Endothelial cell of umbilical vein (primary cell): ENCODE measurements around the gene RGS4. TPM values are rescaled to one million over a fixed set of nuclear protein-coding genes. Genes with fewer than 3 reads are reported as not detected.

Experiments
- BruUV-seq: library from RNA; stranded (reverse); fragments of 400-500 nt; replicated peaks from 2 replicates; lab custom pipeline; 2021; lab: Mats Ljungman, UMichigan
- CTCF ChIA-PET: fragments of 300-600, 350-600 bp; sonication (Branson Sonifier 250); formaldehyde crosslinking; loops from one replicate; lab custom pipeline; 2021; ENCODE audit warnings: antibody characterized with exemption, inconsistent platforms; lab: Charles Lee
- POLR2A ChIA-PET: fragments of 300-600, 350-600 bp; sonication (Branson Sonifier 250); formaldehyde crosslinking; loops from one replicate; lab custom pipeline; 2021; ENCODE audit warnings: antibody characterized with exemption, inconsistent platforms; lab: Charles Lee
- DNase-seq: peaks from one replicate; pipeline ENCODE4 v3.0.0-alpha.2; 2011; ENCODE audit warnings: low read depth, low spot score
- FAIRE-seq: peaks from 2 replicates; lab custom pipeline; 2011; peaks lifted over from hg19 to GRCh38; lab: Jason Lieb, UNC
- H2AFZ ChIP-seq: 2 replicates; pipeline ENCODE4 v1.6.0; 2012; ENCODE audit warnings: low read depth, low read length, control low read depth, inconsistent platforms
- H3K27ac ChIP-seq: 2 replicates; pipeline ENCODE4 v1.5.1; 2011; ENCODE audit warnings: low read depth, mild to moderate bottlenecking, control low read depth, low read length, moderate library complexity; ENCODE audit not compliant: insufficient read depth
- H3K27me3 ChIP-seq, 2 experiments: 2 replicates each; pipeline versions ENCODE4 v1.6.0 to v1.6.1; 2011; ENCODE audit warnings: low read length in 2 of 2, mixed read lengths in 1 of 2; ENCODE audit not compliant: control insufficient read depth in 2 of 2, insufficient read depth in 2 of 2
- H3K36me3 ChIP-seq, 2 experiments: 2 replicates in 1 of 2; 3 replicates in 1 of 2; pipeline ENCODE4 v1.5.1; 2011; ENCODE audit warnings: low read length in 2 of 2, mild to moderate bottlenecking in 1 of 2, moderate library complexity in 1 of 2; ENCODE audit not compliant: control insufficient read depth in 2 of 2, insufficient read depth in 2 of 2; ENCODE audit errors: extremely low read depth in 1 of 2
- H3K4me1 ChIP-seq: 3 replicates; pipeline ENCODE4 v1.5.1; 2011; ENCODE audit warnings: mild to moderate bottlenecking, low read length; ENCODE audit not compliant: control insufficient read depth, insufficient read depth; ENCODE audit errors: extremely low read depth
- H3K4me2 ChIP-seq: 2 replicates; pipeline ENCODE4 v1.6.1; 2011; ENCODE audit warnings: low read length, control low read depth, mixed read lengths; ENCODE audit not compliant: insufficient read depth
- H3K4me3 ChIP-seq, 3 experiments: fragments of 200-600 bp in 1 of 3; sonication (generic), shearing (Covaris generic) in 1 of 3; replicated peaks in 1 of 3; 2 replicates each; pipeline ENCODE4 v1.5.1; 2011 to 2016; ENCODE audit warnings: control low read depth in 3 of 3, low read length in 3 of 3, mild to moderate bottlenecking in 2 of 3, inconsistent platforms in 1 of 3, low read depth in 1 of 3, moderate library complexity in 1 of 3; ENCODE audit not compliant: insufficient read depth in 1 of 3
- H3K79me2 ChIP-seq: 2 replicates; pipeline ENCODE4 v1.6.0; 2012; ENCODE audit warnings: low read length, inconsistent platforms; ENCODE audit not compliant: control insufficient read depth, insufficient read depth
- H3K9ac ChIP-seq: replicated peaks from 2 replicates; pipeline ENCODE3; 2011; ENCODE audit warnings: low read length, control low read depth; ENCODE audit not compliant: insufficient read depth; ENCODE audit errors: extremely low read depth
- H3K9me1 ChIP-seq: replicated peaks from 3 replicates; pipeline ENCODE4 v1.6.0; 2011; ENCODE audit warnings: mild to moderate bottlenecking, low read length; ENCODE audit not compliant: control insufficient read depth, insufficient read depth; ENCODE audit errors: extremely low read depth
- H3K9me3 ChIP-seq: replicated peaks from 2 replicates; pipeline ENCODE4 v1.5.1; 2012; ENCODE audit warnings: low read length, inconsistent platforms; ENCODE audit not compliant: control insufficient read depth, insufficient read depth
- H4K20me1 ChIP-seq: replicated peaks from 2 replicates; pipeline ENCODE3; 2011; ENCODE audit warnings: mild to moderate bottlenecking, low read length; ENCODE audit not compliant: control insufficient read depth, insufficient read depth; ENCODE audit errors: extremely low read depth
- EZH2 ChIP-seq: IDR thresholded peaks from 2 replicates; pipeline ENCODE4 v1.6.1; 2012; ENCODE audit warnings: borderline replicate concordance, low read depth, mild to moderate bottlenecking, moderate library complexity, low read length, inconsistent platforms; ENCODE audit not compliant: severe bottlenecking
- FOS ChIP-seq: IDR thresholded peaks from 2 replicates; pipeline ENCODE4 v1.6.1; 2011; ENCODE audit warnings: mild to moderate bottlenecking, low read length, moderate library complexity, borderline replicate concordance; ENCODE audit not compliant: insufficient read depth
- GATA2 ChIP-seq: IDR thresholded peaks from 2 replicates; pipeline ENCODE4 v1.7.0; 2011; ENCODE audit warnings: low read depth, mild to moderate bottlenecking, moderate library complexity, mixed read lengths, low read length; ENCODE audit not compliant: insufficient read length, insufficient read depth
- JUN ChIP-seq: IDR thresholded peaks from 2 replicates; pipeline ENCODE4 v1.6.1; 2011; ENCODE audit warnings: borderline replicate concordance, low read depth; ENCODE audit not compliant: insufficient read length, insufficient read depth
- MYC ChIP-seq: IDR thresholded peaks from one replicate; pipeline ENCODE4 v1.6.1; 2011; ENCODE audit warnings: mild to moderate bottlenecking, low read depth, low read length
- POLR2A ChIP-seq: IDR thresholded peaks from 2 replicates; pipeline ENCODE4 v1.6.1; 2012; ENCODE audit warnings: low read depth, mild to moderate bottlenecking, control low read depth, low read length
- POLR2AphosphoS5 ChIP-seq: IDR thresholded peaks from 2 replicates; pipeline ENCODE4 v1.6.1; 2012; ENCODE audit warnings: low read depth, mild to moderate bottlenecking, control low read depth, low read length, moderate library complexity; ENCODE audit not compliant: insufficient read depth
- dilution Hi-C: fragments of 300-500 bp; cut with MboI; formaldehyde crosslinking; loops from one replicate; pipeline ENCODE4 v1.15.0; 2019; ENCODE audit warnings: low sequenced_read_pairs; ENCODE audit not compliant: extremely low pct_ligation_motif_present
- intact Hi-C: fragments of 100-400 bp; cut with micrococcal nuclease; formaldehyde crosslinking; loops from one replicate; pipeline ENCODE4 v1.10.0; 2022
- polyA plus RNA-seq, 4 experiments: library from polyadenylated mRNA; depleted of rRNA in 3 of 4; stranded (reverse) in 3 of 4; unstranded in 1 of 4; fragments of >200 nt; gene quantifications; 2 replicates each; pipeline versions ENCODE4 v1.2.1 to v1.2.3, GENCODE V29; 2011 to 2012; ENCODE audit warnings: missing spikeins in 1 of 4
- total RNA-seq: library from RNA; stranded (reverse); gene quantifications from 2 replicates; pipeline ENCODE4 v1.2.3, GENCODE V29; 2021
- TF ChIP-seq, protein P1 (sequence below): IDR thresholded peaks from 2 replicates; pipeline ENCODE4 v1.6.1; 2011; ENCODE audit not compliant: insufficient read depth, insufficient read length
- TF ChIP-seq, protein P2 (sequence below), 2 donors: IDR thresholded peaks; 1 replicate in 1 of 2; 2 replicates in 1 of 2; pipeline ENCODE4 v1.5.1; 2011; ENCODE audit warnings: low read length in 2 of 2, mild to moderate bottlenecking in 2 of 2, moderate library complexity in 2 of 2, control low read depth in 1 of 2, inconsistent platforms in 1 of 2, low read depth in 1 of 2; ENCODE audit not compliant: insufficient read depth in 1 of 2; ENCODE audit errors: extremely low read depth in 1 of 2

Gene RGS4
- total and polyA plus RNA-seq, 2 donors (not counting 3 experiments of a cell fraction or from before 2014, with no cell fraction given) = 14.6 to 59.3 TPM

DNA sequence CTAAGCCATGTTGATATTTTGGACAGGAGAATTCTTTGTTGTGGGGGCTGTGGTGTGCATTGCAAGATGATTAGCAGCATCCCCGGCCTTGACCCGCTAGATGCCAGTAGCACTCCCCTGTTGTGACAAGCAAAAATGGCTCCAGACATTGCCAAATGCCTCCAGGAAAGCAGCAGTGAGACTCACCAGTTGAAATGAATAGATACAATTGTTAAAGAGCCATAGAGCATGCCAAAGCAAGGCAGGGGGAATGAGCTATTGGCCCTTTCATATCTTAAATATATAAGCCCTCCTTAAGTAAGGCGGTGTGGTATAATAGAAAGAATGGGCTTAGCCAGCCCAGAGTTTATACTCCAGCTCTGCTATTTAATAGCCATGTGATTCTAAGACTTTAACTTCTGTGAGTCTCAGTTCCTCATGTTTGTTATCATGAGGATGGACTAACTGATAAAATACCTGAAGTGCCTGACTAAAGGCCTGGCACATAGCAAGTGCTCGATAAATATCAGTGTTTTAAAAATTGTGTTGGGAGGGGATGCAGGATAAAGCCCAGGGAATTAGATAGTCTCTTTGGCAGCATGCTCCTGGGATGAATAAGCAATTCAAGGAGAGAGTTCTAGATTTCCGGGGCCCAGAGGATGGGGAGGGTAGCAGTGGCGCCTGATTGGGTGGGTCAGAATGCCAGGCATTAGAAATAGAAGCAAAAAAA lies 21.1 kb upstream of the RGS4 start:
- TF ChIP-seq EZH2 (no peak), MYC (no peak), JUN (no peak), POLR2A (no peak), FOS (no peak), GATA2 (no peak), POLR2AphosphoS5 (no peak)
- TF ChIP-seq, protein P1, sequence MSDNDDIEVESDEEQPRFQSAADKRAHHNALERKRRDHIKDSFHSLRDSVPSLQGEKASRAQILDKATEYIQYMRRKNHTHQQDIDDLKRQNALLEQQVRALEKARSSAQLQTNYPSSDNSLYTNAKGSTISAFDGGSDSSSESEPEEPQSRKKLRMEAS = no peak
- TF ChIP-seq, protein P2, sequence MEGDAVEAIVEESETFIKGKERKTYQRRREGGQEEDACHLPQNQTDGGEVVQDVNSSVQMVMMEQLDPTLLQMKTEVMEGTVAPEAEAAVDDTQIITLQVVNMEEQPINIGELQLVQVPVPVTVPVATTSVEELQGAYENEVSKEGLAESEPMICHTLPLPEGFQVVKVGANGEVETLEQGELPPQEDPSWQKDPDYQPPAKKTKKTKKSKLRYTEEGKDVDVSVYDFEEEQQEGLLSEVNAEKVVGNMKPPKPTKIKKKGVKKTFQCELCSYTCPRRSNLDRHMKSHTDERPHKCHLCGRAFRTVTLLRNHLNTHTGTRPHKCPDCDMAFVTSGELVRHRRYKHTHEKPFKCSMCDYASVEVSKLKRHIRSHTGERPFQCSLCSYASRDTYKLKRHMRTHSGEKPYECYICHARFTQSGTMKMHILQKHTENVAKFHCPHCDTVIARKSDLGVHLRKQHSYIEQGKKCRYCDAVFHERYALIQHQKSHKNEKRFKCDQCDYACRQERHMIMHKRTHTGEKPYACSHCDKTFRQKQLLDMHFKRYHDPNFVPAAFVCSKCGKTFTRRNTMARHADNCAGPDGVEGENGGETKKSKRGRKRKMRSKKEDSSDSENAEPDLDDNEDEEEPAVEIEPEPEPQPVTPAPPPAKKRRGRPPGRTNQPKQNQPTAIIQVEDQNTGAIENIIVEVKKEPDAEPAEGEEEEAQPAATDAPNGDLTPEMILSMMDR (IDR thresholded peaks at IDR 0.05; ENCODE audit: extremely low read depth in 1 of 2, insufficient read depth in 1 of 2, low read depth in 1 of 2, low read length in 2 of 2) = no peak
- DNase-seq (no peak), FAIRE-seq (no peak)
- dilution Hi-C loops (no loop called here), intact Hi-C loops (no loop called here)
- ChIA-PET CTCF (no interaction called here), POLR2A (no interaction called here)
- no peaks in the 10 kb centered on the region for H3K36me3 ChIP-seq
- no peaks in the 10 kb centered on the region for H3K27me3 ChIP-seq
- H3K4me2 ChIP-seq = no peak overlapping the region
- no peak overlapping the region for H3K27ac ChIP-seq
- no peaks in the 10 kb centered on the region for H3K9me1 ChIP-seq
- no peak overlapping the region for H2AFZ ChIP-seq
- no peak overlapping the region for H3K4me3 ChIP-seq
- no peaks in the 10 kb centered on the region for H3K4me1 ChIP-seq
- H3K79me2 ChIP-seq = no peaks in the 10 kb centered on the region
- H3K9me3 ChIP-seq = no peaks in the 10 kb centered on the region
- no TSS peak for BruUV-seq
- no peak overlapping the region for H3K9ac ChIP-seq
- H4K20me1 ChIP-seq = no peaks in the 10 kb centered on the region
